GM13976 (cell line): ENCODE measurements around the gene NTRK2.

ENCODE experiments used
- DNase-seq: peaks from one replicate; pipeline ENCODE4 v3.0.0; 2012; ENCODE audit warnings: low spot score
- in situ Hi-C: fragments of 300-500 bp; cut with MboI; formaldehyde crosslinking; loops from one replicate; pipeline ENCODE4 v1.12.0; 2022; ENCODE audit warnings: low sequenced_read_pairs, mixed read lengths, inconsistent platforms; ENCODE audit not compliant: unreplicated experiment
- TF ChIP-seq, protein P1 (sequence below): IDR thresholded peaks from 2 replicates; pipeline ENCODE4 v1.5.1; 2012; ENCODE audit warnings: borderline replicate concordance, mild to moderate bottlenecking; ENCODE audit not compliant: insufficient read depth; ENCODE audit errors: extremely low read depth, missing control alignments, control extremely low read depth

The NTRK2 gene

DNA sequence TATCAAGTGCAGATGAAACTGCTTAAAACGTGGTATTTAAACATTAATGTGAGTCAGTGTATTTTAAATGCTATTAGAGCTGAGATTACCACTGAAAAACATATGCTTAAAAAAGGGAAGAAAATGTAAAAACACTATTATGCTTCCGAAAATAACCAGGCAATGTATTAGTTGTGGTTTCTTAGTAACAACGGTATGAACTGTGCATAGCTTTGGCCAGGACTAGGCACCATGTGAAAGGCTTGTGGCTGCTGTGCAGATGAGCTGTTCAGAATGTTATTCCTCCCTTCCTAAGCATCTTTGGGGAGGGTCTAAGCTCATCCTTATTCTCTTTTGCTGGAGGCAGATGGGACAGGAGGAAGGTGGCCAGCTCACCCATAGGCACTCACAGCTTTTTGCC, 84.9 kb downstream of the NTRK2 start:
- TF ChIP-seq, protein P1, sequence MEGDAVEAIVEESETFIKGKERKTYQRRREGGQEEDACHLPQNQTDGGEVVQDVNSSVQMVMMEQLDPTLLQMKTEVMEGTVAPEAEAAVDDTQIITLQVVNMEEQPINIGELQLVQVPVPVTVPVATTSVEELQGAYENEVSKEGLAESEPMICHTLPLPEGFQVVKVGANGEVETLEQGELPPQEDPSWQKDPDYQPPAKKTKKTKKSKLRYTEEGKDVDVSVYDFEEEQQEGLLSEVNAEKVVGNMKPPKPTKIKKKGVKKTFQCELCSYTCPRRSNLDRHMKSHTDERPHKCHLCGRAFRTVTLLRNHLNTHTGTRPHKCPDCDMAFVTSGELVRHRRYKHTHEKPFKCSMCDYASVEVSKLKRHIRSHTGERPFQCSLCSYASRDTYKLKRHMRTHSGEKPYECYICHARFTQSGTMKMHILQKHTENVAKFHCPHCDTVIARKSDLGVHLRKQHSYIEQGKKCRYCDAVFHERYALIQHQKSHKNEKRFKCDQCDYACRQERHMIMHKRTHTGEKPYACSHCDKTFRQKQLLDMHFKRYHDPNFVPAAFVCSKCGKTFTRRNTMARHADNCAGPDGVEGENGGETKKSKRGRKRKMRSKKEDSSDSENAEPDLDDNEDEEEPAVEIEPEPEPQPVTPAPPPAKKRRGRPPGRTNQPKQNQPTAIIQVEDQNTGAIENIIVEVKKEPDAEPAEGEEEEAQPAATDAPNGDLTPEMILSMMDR, result no peak
- DNase-seq, result no peak
- in situ Hi-C loops, result no loop called here

DNA sequence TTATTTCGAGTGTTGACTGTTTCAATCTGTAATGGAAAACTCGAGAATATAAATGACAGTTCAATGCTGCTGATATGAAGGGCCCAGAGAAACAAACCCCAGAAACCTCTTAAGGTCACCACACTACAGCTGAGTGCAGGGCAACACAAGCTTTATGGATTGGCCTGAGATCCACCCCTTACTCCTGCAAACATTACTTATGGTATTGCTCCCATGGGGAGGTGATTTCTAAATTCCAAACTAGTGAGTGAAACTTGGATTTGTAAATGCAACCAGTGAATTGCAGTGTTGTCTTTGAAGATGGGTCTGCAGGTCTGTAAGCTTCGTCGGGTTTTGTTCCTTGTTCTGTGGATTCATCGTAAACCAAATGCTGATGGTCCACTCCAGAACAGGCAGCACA, 85.4 kb downstream of the NTRK2 start:
- no peak for DNase-seq
- TF ChIP-seq, protein P1, result no peak
- in situ Hi-C loops, result no loop called here

DNA sequence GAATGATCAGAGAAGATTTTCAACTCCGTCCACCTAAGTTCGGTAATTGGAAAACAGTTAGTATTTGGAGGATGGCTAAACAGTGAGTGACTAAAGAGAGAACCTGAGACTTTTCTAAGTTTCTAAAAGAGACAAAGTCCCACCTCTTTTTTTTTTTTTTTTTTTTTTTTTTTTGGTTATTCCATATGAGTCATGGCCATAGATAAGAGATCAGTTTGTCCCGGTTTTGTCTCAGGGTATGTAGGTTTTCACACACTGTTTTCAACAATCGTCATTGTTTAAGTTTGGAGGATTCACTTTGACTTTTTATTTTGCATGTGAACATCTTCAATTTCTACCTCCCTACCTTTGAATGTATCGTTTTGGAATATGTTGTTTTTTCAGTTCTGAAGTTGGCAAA, 85.9 kb downstream of the NTRK2 start:
- TF ChIP-seq, protein P1, result no peak
- DNase-seq, result no peak
- in situ Hi-C loops, result no loop called here

DNA sequence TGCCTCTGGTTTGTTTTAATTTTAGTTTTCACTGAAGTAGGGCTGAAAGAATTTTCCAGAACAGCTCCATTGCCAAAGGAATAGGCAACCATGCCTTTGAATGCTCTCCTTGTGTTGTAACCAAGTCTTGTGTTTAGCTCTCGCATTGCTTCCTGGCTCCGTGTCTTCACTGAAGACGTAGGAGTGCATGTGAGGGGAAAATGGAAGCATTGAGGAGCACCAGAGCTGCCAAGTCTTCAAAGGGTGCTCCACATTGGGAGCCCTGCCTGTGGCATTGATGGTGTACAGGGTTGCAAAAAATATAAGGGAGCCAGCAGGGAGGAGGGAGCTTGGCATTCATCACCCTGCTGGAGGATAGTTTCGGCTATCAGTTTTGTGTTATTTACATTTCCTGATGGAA, 86.6 kb downstream of the NTRK2 start:
- TF ChIP-seq, protein P1, result no peak
- in situ Hi-C loops, result no loop called here
- DNase-seq, result no peak

DNA sequence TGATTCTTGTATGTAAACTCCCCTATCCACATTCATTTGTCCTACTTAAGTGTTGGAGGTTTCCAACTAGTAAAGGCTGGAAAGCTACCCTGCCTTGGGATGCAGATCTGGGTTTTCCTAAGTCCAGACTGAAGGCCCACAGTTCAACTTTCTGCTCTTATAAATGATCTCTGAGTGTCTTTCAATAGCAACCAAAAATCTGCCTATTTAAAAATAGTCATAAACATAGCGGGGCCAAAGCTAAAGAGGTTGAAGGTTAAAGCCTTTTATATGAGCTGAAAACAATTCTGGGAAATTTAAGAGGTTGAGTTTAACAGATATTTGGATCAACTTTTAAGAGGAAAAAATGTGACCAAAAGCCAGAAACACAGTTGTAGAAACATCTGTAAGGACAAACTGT, 87.2 kb downstream of the NTRK2 start:
- TF ChIP-seq, protein P1, result no peak
- no peak for DNase-seq
- in situ Hi-C loops, result no loop called here

DNA sequence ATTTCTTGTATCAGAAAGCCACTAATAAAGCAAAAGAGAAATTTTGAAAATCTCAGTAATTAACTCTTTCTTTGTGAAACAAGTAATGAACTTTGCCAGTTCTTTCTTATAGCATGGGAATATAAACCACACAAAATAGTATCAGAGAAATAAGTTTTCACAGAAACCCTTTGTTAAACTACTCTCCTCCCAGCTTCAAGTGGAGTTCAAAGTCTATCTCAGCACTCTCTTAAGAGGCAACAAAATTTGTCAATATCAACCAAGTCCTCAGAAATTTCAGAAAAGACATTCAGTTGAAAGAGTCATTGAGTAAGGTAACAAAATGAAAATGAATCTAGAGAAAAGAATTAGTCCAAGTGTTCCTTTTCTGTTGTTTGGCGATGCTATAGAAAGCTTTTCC, 89.3 kb downstream of the NTRK2 start:
- DNase-seq, result no peak
- in situ Hi-C loops, result no loop called here
- TF ChIP-seq, protein P1, result no peak

DNA sequence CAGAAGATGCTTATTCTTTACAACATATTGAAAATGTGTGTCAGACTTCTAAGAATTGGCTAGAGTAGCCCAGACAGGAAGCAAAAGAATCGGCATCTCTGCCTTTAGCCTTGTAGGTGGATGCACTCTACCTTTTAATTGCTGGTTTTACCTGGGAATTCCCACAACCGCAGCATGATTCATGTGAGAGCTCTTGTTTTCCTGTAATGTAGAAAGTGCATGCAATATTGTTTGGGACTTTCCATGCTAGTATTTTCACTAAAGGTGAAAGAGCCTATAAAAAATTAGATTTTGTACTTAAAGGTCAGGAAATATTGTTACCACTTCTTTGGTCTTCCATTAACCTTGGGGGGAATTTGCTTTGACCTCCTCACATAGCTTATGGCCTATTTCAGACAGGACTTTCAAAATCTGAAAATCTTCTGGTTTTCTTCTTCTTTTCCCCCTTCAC, 89.8 kb downstream of the NTRK2 start:
- TF ChIP-seq, protein P1, result no peak
- in situ Hi-C loops, result no loop called here
- DNase-seq, result peak; percentile 34
